PC-3 (cell line): ENCODE measurements around the gene BEST2. TPM values are rescaled to one million over a fixed set of nuclear protein-coding genes. Genes with fewer than 3 reads are reported as not detected.

Source experiments
- ATAC-seq: fragments of 200-7000 bp; cut with Tn5 transposase; 2 replicates; pipeline ENCODE4 v1.9.1; 2020; ENCODE audit warnings: mild to moderate bottlenecking, moderate library complexity
- BruUV-seq: library from RNA; stranded (reverse); fragments of 400-500 nt; replicated peaks from 2 replicates; lab custom pipeline; 2021; lab: Mats Ljungman, UMichigan
- CTCF ChIA-PET: fragments of 300-600 bp; sonication (Branson Sonifier 250); formaldehyde crosslinking; loops from one replicate; lab custom pipeline; 2022; ENCODE audit warnings: antibody characterized with exemption; lab: Charles Lee
- POLR2A ChIA-PET: fragments of 300-600 bp; sonication (Branson Sonifier 250); formaldehyde crosslinking; loops from one replicate; lab custom pipeline; 2022; ENCODE audit warnings: antibody characterized with exemption; ENCODE audit not compliant: unreplicated experiment; lab: Charles Lee
- DNase-seq: peaks from one replicate; pipeline ENCODE4 v3.0.0-alpha.2; 2015
- H2AFZ ChIP-seq: fragments of 300-600 bp; sonication (generic); 2 replicates; pipeline ENCODE4 v1.6.0; 2016; ENCODE audit warnings: antibody characterized with exemption, low read length
- H3F3A ChIP-seq: fragments of 300-600 bp; sonication (generic); one replicate; pipeline ENCODE4 v1.6.0; 2017; ENCODE audit warnings: antibody characterized with exemption, low read length, control low read depth, mild to moderate bottlenecking; ENCODE audit not compliant: unreplicated experiment
- H3K27ac ChIP-seq: fragments of 300-600 bp; sonication (generic); 2 replicates; pipeline ENCODE4 v1.5.1; 2016; ENCODE audit warnings: mild to moderate bottlenecking, low read length
- H3K27me3 ChIP-seq: fragments of 300-600 bp; sonication (generic); 2 replicates; pipeline ENCODE4 v1.6.1; 2016; ENCODE audit warnings: low read length, mixed read lengths
- H3K36me3 ChIP-seq: fragments of 300-600 bp; sonication (generic); 2 replicates; pipeline ENCODE4 v1.6.1; 2016; ENCODE audit warnings: low read depth, mixed run types, low read length, mixed read lengths
- H3K4me1 ChIP-seq: fragments of 300-600 bp; sonication (generic); 2 replicates; pipeline ENCODE4 v1.5.1; 2016; ENCODE audit warnings: low read length; ENCODE audit not compliant: insufficient read depth
- H3K4me2 ChIP-seq: fragments of 300-600 bp; sonication (generic); 2 replicates; pipeline ENCODE4 v1.6.0; 2016; ENCODE audit warnings: low read length
- H3K4me3 ChIP-seq: fragments of 300-600 bp; sonication (generic); 2 replicates; pipeline ENCODE4 v1.5.1; 2016; ENCODE audit warnings: mild to moderate bottlenecking, low read length, mixed read lengths
- H3K79me2 ChIP-seq: fragments of 300-600 bp; sonication (generic); 2 replicates; pipeline ENCODE4 v1.6.1; 2017; ENCODE audit warnings: low read length, mixed read lengths
- H3K9ac ChIP-seq: fragments of 300-600 bp; sonication (generic); 2 replicates; pipeline ENCODE4 v1.6.0; 2016; ENCODE audit warnings: mild to moderate bottlenecking, low read length
- H3K9me2 ChIP-seq: fragments of 300-600 bp; sonication (generic); replicated peaks from 2 replicates; pipeline ENCODE4 v1.6.1; 2016; ENCODE audit warnings: mixed run types, low read length, mixed read lengths
- H3K9me3 ChIP-seq: fragments of 300-600 bp; sonication (generic); 2 replicates; pipeline ENCODE4 v1.6.1; 2016; ENCODE audit warnings: low read length, mixed read lengths
- H4K20me1 ChIP-seq: fragments of 300-600 bp; sonication (generic); 2 replicates; pipeline ENCODE4 v1.6.1; 2016; ENCODE audit warnings: low read length, mixed read lengths
- EZH2 ChIP-seq: fragments of 300-600 bp; sonication (generic); IDR thresholded peaks from one replicate; pipeline ENCODE4 v1.6.1; 2017; ENCODE audit warnings: antibody characterized with exemption, mild to moderate bottlenecking, low read length; ENCODE audit not compliant: unreplicated experiment
- EZH2phosphoT487 ChIP-seq: fragments of 300-600 bp; sonication (generic); IDR thresholded peaks from 2 replicates; pipeline ENCODE4 v1.6.1; 2018; ENCODE audit warnings: mild to moderate bottlenecking, antibody characterized with exemption, low read length, borderline replicate concordance
- intact Hi-C: fragments of 100-400 bp; cut with micrococcal nuclease; formaldehyde crosslinking; loops from 2 replicates; pipeline ENCODE4 v1.9.0; 2023
- total RNA-seq: library from RNA; depleted of rRNA; stranded (reverse); fragments of >200 nt; gene quantifications from 2 replicates; pipeline ENCODE4 v1.2.3, GENCODE V29; 2014
- TF ChIP-seq, protein P1 (sequence below): fragments of 300-600 bp; sonication (generic); conservative IDR thresholded peaks from 2 replicates; pipeline ENCODE4 v1.5.1; 2017; ENCODE audit warnings: antibody characterized with exemption, low read depth, mild to moderate bottlenecking, low read length

BEST2 gene
- total RNA-seq, 1 experiment from 2014 or later, result 0.07 TPM

DNA sequence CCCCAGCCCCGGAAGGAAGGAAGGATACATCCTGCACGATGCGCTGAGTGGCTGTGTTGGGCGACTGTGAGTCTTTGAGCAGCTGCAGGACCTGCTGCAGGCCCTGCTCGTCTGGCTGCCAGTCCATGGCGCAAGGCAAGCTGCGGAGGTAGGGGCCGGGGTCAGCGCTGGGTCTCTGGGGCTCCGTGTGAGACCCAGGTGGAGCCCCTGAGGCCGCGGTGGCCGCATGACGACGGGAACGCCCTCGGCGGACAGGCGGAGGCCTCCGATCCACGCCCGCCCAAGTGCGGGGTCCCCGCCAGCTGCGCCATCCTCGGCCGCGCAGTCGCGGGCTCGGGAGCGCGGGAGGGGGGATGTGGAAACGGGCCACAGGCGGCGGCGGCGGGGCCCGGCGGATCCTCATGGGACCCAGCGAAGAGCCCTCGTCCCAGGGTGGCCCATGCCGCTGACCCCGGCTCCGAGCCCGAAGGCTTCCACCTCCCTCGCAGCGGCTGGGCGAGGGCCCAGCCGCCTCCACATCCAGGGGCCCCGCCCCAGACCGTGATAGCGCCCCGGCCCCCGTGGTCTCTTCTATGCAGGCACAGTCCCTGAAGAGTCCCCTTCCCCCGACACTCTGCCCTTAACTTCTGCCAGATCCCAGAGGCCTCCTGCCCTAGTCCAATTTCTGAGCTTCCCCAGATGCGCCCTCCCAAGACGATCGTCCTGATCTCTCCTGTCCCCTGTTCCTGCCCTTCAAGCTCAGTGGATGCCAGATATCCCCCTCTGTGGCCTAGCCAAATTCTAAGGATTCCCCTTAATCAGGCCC is 30.5 kb upstream of the BEST2 start:
- H3K9me3 ChIP-seq, result no peaks in the 10 kb centered on the region
- H3K27me3 ChIP-seq, result no peaks in the 10 kb centered on the region
- peak; percentile 30 for DNase-seq
- H3K9ac ChIP-seq, result peak overlapping the region; percentile 87
- H3K79me2 ChIP-seq, result peaks cover 79% of the 10 kb centered on the region
- intact Hi-C loops, result no loop called here
- no TSS peak for BruUV-seq
- POLR2A ChIA-PET, result interaction anchor here (0.6 kb wide), 1 partner anchor 15 kb away, joined by 3 read pairs; no protein-coding TSS in a partner anchor
- TF ChIP-seq, protein P1, sequence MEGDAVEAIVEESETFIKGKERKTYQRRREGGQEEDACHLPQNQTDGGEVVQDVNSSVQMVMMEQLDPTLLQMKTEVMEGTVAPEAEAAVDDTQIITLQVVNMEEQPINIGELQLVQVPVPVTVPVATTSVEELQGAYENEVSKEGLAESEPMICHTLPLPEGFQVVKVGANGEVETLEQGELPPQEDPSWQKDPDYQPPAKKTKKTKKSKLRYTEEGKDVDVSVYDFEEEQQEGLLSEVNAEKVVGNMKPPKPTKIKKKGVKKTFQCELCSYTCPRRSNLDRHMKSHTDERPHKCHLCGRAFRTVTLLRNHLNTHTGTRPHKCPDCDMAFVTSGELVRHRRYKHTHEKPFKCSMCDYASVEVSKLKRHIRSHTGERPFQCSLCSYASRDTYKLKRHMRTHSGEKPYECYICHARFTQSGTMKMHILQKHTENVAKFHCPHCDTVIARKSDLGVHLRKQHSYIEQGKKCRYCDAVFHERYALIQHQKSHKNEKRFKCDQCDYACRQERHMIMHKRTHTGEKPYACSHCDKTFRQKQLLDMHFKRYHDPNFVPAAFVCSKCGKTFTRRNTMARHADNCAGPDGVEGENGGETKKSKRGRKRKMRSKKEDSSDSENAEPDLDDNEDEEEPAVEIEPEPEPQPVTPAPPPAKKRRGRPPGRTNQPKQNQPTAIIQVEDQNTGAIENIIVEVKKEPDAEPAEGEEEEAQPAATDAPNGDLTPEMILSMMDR, result no peak
- no peak for TF ChIP-seq EZH2
- no peak for TF ChIP-seq EZH2phosphoT487
- H2AFZ ChIP-seq, result peak overlapping the region; percentile 8; the same call in 1 of the 2 replicates
- CTCF ChIA-PET, result interaction anchor here (0.5 to 0.6 kb wide), 2 partner anchors 12 to 802 kb away, joined by 3 read pairs; no protein-coding TSS in a partner anchor
- H4K20me1 ChIP-seq, result peaks cover 19% of the 10 kb centered on the region; the same call in 1 of the 2 replicates
- H3F3A ChIP-seq, result peaks cover 5% of the 10 kb centered on the region
- peaks cover 37% of the 10 kb centered on the region for H3K4me1 ChIP-seq
- peaks cover 22% of the 10 kb centered on the region; the same call in 1 of the 2 replicates for H3K36me3 ChIP-seq
- peak; percentile 4 for ATAC-seq
- peak overlapping the region; percentile 89 for H3K4me3 ChIP-seq
- H3K27ac ChIP-seq, result peak overlapping the region; percentile 68
- H3K4me2 ChIP-seq, result peak overlapping the region; percentile 94
- no peaks in the 10 kb centered on the region for H3K9me2 ChIP-seq

- intact Hi-C loops, result no loop called here
- peak; percentile 51 for DNase-seq
- Histone ChIP-seq H3K27ac (peak overlapping the region; percentile 68), H3K9ac (peak overlapping the region; percentile 87), H3K4me2 (peak overlapping the region; percentile 94), H3F3A (peaks cover 10% of the 10 kb centered on the region), H4K20me1 (peaks cover 19% of the 10 kb centered on the region; the same call in 1 of the 2 replicates), H3K27me3 (no peaks in the 10 kb centered on the region), H3K4me3 (peak overlapping the region; percentile 89), H3K36me3 (peaks cover 16% of the 10 kb centered on the region; the same call in 1 of the 2 replicates), H3K9me2 (no peaks in the 10 kb centered on the region), H2AFZ (peak overlapping the region; percentile 49; the same call in 1 of the 2 replicates), H3K4me1 (peaks cover 37% of the 10 kb centered on the region), H3K79me2 (peaks cover 72% of the 10 kb centered on the region), H3K9me3 (no peaks in the 10 kb centered on the region)
- CTCF ChIA-PET, result interaction anchor here (0.8 kb wide), 1 partner anchor 45 kb away, joined by 4 read pairs; no protein-coding TSS in a partner anchor
- POLR2A ChIA-PET, result interaction anchor here (0.6 kb wide), 4 partner anchors 11 to 465 kb away, joined by 3 read pairs; no protein-coding TSS in a partner anchor
- no TSS peak for BruUV-seq
- ATAC-seq, result peak; percentile 25
- TF ChIP-seq EZH2 (no peak), EZH2phosphoT487 (no peak)
- TF ChIP-seq, protein P1, result no peak
These were observed 29.7 kb upstream of the BEST2 start for GRCh38 chr19:12721656-12722565.
